Sciatic nerve (tissue), 2 donors: ENCODE measurements around the gene CNGA1. TPM values are rescaled to one million over a fixed set of nuclear protein-coding genes. Genes with fewer than 3 reads are reported as not detected.

Experiments
- ATAC-seq: fragments of 200-7000 bp; cut with Tn5 transposase; one replicate; pipeline ENCODE4 v1.9.1; 2020; ENCODE audit warnings: mild to moderate bottlenecking, moderate library complexity
- DNase-seq: peaks from one replicate; pipeline ENCODE4 v3.0.0-alpha.2; 2020; ENCODE audit warnings: low spot score
- intact Hi-C: fragments of 100-400 bp; cut with DNase I; formaldehyde crosslinking; loops from one replicate; pipeline ENCODE4 v1.14.2; 2022
- total RNA-seq: library from RNA; stranded (reverse); fragmentation: NEBNext Ultra II Directional; extraction: Animal tissue kit (Norgen Biotek cat#: 25700); gene quantifications from one replicate; pipeline ENCODE4 v1.2.1, GENCODE V29; 2021
- donor health status: DM: no; HTN: no; CAD: no.
- donor health status: DM: no; HTN: no; CAD: no.

CNGA1 gene
- 11.9 TPM for total RNA-seq

DNA sequence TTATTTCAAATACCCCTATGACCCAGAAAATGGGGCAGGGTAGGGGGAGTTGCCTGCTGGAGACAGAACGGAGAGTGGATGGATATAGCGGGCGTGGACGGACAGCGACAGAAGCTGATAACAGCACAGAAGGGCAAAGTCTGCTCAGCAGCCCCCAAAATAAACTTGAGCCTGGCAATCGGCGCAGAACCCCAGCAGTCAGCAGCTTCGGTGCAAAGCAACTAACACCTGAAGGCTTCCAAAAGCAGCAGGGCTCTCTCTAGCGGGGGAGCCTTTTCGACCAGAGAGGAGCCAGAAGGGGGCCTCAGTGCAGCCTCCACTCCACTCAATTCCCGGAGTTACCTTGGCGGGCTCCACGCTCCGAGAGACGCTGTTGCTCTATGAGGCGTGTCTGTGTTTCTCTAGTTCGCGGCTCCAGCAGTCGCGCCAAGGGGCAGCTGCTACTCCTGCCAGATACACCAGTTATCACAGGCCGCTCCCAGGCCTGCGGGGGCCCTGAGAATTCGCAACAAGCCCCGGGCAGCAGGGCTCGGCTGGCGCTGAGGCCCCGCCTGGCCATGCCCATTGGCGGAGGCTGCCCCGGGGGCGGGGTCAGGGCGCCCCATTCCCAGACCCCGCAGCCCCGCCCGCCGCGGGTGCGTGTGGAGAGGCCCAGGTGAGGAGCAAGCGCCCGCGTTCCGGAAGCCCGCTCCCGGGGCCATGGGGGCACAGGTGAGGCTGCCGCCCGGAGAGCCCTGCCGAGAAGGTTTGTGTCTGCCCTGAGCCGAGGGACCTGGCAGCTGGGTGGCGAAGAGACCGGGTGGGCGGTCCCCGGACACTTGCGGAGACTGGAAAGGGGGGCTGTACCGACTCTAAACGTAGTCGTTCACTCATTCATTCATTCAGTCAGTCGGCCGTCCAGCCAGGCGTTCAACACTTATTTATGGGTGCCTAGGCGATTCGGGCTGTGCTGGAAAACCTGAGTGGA is at the start of gene CNGA1, which contains the start of gene NIPAL1:
Gene CNGA1 (minus strand): TSS at position 541 of the 967 bp plus-strand sequence. CDS start 63,992 bp downstream, outside the sequence.
Gene NIPAL1 (plus strand): TSS at position 632 of the 967 bp plus-strand sequence. CDS start 68 bp downstream, at position 700.
- intact Hi-C loops, result loop anchor here (10.0 kb wide), 1 partner anchor 68 kb away; no protein-coding TSS in a partner anchor

DNA sequence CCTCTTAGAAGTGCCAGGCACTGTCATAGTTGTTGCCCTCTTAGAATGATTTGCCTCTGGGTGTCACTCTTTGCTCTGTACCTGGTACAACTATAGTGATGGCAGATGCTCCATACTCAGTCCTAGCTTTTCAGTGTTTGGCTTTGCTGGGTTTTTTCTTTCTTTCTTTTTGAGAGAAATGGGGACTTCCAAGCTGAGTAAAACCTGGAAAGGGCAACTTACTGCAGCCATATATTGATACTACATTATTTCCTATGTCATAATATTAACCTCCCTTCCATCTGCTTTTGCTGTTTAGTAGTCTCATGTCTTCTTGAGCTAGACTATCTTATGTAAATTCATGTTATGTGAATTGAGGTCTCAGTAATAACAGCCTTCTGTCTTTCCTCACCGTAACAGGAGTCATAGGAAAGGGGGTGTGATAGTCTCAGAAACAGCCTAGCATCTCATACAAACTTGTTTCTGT is 49.1 kb upstream of the CNGA1 start:
- DNase-seq, result no peak
- no peak for ATAC-seq
- intact Hi-C loops, result no loop called here

More for the DNA sequence above, at the start of gene CNGA1, which contains the start of gene NIPAL1:
- DNase-seq (peak; percentile 82), ATAC-seq (peak; percentile 94)

DNA sequence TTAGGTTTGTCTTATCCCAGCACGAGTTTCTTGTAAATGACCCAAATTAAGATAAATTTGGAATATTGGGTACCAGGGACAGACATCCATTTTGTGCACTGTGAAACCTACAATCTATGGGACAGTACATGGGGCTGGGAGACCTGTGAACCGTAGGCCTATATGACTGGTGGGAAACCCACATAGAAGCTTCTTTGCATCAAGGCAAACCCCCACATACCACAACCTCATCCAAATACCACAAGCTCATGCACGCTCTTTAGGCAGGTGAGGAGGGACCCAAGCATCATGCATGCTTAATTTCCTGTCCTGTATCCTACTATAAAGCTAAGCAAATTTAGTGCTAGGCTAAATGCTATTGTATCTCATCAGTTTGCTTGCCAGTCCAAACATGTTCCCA is 47.9 kb upstream of the CNGA1 start:
- ATAC-seq, result no peak
- intact Hi-C loops, result no loop called here
- no peak for DNase-seq

DNA sequence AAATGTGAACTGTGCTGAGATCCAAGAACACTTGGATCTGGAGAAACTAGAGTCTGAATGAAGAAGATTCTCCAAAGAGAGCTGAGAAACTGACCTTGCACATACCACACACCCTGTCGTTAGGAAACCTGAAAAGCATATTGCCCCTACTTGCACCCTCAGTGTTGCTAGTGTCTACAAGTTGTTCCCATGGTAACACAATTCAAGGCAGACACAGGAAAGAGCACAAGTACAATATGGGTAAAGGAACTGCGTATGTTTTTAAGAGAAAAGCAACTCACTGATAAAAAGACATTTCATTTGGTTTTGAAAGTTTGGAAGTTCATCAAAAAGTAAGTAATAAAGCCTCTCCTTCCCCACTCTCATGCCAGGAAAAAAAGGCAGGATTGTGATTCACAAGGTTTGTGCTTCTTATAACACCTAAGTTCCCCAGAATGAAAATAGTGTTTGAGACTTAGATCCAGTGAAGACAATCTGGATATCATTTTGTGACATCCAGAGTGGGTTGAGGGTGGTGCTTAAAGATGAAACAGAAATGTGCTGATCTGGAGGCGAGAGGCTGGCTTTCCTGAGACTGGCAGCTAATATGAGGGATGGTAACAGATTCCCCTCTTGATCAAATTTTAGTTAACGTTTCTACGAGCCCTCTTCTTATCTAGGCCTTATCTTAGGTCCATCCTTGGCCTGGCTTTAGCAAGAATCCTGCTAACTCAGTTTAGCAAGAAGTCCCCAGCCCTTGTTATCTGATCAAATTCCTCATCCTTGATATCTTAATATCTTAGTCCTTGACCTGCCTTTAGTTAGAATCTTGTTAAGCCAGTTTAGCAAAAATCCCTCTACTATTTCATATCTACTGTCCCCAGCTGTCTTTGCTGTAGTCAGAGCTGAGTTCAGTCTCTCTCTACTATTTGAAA is 42.4 kb upstream of the CNGA1 start:
- no peak for DNase-seq
- intact Hi-C loops, result no loop called here
- ATAC-seq, result no peak

DNA sequence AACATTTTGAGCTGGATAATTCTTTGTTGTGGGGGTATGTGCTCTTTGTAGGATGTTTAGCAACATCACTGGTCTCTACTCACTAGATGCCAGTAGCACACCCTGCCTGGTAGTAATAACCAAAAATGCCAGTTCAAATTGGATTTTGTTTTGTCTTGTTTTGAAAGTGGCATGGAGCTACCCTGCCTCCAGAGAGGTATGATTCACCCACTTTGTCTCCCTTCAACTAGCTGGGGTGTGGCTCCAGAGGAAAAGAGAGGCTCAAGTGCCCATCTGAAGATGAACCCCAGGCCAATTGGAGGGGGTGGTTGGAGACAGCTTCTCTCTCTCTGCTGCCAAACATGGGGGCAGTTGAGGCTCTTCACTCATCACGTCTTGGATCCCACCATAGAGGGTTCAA is 34.6 kb upstream of the CNGA1 start:
- intact Hi-C loops, result no loop called here
- no peak for DNase-seq
- ATAC-seq, result no peak

DNA sequence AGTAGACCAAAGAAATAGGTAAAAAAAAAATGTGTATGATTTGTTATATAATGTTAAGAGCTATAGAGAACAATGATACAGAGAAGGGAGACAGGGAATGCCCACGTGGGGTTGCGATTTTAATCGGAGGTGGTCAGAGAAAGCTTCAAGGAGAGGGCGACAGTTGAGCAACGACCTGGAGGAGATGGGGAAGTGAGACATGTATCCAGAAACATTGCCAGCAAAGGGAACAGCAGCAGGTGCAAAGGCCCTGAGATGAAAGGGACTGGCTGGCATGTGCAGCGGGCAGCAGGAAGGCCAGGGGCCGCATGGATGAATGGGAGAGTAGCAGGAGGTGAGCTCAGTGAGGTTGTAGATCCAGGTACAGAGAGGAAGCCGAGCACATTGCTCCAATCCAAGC is 33.0 kb upstream of the CNGA1 start:
- no peak for DNase-seq
- intact Hi-C loops, result no loop called here
- no peak for ATAC-seq

DNA sequence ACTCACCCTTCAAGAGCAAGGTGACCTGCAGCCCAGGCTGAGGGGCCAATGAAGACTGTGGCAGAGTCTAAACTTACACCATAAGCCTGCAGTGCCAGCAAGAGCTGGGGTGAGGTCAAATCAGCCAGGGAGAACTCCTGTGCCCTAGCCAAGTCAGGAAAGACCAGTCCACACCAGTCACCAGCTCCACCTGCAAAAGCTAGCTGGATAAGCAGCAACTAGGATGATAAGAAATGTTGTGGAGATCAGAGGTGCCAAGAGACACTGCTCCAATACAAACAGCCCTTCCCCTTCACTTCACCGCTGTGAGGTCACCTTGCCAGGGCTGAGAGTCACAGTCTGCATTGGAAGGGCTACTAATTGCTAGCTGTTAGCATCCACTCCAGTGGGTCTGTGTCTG is 31.4 kb upstream of the CNGA1 start:
- no peak for ATAC-seq
- no peak for DNase-seq
- intact Hi-C loops, result no loop called here

DNA sequence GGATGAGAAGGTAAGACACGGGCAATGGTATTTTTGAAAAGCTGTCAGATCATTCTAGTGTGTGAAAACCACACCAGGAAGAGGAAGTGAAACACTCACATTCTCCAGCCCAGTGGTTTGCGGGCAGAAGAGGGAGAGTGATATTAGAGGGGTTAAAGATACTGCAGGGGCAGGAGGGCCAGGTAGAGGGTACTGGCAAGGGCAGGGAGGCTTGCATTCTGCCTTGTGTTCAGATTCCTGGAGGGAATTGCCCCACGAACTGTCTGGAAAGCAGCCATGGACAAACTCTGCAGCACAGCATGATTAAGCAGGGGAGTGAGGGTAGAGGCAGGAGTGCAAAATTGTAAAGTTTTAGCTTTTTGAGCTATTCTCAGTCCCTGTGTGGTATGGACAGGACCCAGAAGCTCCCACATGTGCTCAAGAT is 31.0 kb upstream of the CNGA1 start:
- DNase-seq, result no peak
- peak; percentile 10 for ATAC-seq

DNA sequence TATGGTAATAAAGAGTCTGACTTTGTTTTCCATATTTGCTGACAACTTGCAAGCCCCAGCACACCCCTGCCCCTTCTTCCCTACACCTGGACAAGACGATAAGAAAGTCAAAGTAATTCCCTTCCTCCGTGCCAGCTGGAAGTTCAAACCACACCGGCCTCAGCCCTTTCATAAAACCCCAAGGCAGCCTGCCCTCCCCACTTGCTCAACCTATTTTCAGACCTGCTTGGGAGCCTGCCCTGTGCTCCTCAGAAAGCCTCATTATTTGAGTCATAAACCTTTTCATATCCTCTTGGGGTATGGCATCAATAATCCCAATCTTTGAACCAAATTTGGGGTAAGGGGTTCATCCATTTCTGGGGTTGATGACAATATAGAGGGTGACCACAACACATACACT is 29.6 kb upstream of the CNGA1 start:
- no peak for DNase-seq
- intact Hi-C loops, result no loop called here
- ATAC-seq, result no peak

More for the DNA sequence above, 31.0 kb upstream of the CNGA1 start:
- intact Hi-C loops, result no loop called here

DNA sequence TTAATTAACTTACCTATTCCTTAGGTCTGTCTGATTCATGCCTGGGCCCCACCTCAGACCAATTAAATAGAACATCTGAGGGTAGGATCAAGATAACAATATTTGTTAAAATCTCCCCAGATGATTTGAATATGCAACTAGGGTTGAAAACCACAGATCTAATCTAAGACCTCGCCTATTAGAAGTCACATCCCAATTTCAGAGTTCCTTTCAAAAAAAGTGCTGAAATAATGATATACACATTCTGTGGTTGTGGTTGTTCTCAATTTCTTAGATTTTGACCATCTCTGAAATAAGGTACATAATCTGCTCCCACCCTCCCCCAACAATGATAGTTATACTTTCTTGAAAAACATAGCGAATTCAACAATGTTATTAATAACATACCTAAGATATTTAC is 27.8 kb upstream of the CNGA1 start:
- no peak for ATAC-seq
- no peak for DNase-seq
- intact Hi-C loops, result no loop called here

DNA sequence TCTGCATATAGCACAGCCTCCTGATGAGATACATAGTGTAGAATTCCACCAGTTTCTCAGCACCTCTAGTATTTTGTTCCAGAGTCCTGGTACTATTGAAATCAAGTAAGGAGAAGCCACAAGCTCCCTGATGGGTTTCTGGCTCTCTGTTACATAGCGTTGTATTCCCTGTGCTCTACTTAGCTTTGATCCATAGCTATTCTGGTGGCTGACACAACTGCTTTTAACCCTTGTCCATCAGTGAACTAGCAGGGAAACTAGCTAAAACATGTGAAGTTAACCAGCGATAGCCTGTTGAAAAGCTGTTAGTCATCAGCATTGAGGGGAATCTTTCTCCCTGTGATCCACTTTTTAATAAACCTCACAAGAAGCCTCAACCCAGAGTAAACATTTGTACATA is 27.0 kb upstream of the CNGA1 start:
- intact Hi-C loops, result no loop called here
- ATAC-seq, result no peak
- no peak for DNase-seq

DNA sequence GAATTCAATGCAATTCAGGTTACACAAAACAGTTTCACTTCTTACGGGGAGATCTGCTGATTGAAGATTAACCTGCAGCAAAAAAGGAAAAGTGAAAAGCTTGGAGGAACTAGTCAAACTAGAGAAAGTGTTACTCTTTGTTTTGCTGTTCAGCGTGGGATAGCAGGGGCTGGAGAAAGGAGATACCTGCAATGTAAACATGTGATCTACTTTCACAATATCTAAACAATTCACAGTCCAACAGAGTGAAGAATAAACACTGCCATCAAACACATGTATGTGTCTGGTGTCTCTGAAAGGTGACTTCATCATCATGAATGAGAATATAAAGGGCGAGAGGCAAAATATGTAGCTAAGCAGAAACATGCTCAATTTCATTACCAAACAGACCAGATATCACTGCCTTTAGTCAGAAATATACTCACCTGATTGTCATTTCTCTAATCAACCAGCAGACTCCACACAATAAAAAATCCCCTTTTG is 26.5 kb upstream of the CNGA1 start:
- ATAC-seq (no peak), DNase-seq (no peak)
- intact Hi-C loops, result no loop called here

DNA sequence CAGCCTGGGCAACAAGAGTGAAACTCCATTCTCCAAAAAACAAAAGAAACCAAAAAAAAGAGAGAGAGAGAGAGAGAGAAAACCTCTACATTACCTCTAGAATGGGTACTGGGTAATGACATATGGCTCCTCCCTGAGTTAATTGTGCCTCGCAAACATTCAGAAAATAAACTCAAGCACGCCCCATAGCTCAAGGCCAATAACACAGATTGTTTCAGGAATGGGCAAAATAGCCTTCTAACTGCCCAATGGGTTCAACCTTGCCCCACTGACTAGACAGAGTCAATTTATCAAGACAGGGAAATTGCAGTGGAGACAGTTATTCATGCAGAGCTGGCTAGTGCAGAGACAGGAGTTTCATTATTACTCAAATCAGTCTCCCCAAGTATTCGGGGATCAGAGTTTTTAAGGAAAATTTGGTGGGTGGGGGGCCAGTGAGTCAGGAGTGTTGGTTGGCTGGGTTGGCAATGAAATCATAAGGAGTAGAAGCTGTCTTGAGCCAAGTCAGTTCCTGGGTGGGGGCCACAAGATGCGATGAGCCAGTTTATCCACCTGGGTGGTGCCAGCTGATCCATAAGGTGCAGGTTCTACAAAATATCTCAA is 25.2 kb upstream of the CNGA1 start:
- ATAC-seq (no peak), DNase-seq (no peak)
- intact Hi-C loops, result no loop called here

DNA sequence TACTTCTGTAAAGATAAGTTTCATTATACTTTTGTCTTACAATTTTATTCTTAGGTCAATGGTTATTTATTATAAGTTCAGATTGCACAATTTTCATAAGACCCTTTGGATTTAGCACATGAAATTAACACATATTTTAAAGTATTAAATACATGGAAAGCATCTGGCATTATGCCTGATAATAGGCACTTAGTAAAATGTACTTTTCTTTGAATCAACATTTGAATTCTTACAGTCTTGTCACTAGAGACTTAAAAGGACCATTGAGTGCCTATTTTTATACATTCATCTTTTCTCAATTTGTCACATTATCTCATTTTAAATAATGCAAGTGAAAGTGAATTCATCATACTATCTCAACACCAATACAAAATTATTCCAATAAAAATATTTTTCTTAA is 23.1 kb upstream of the CNGA1 start:
- DNase-seq (no peak), ATAC-seq (no peak)
- intact Hi-C loops, result no loop called here

DNA sequence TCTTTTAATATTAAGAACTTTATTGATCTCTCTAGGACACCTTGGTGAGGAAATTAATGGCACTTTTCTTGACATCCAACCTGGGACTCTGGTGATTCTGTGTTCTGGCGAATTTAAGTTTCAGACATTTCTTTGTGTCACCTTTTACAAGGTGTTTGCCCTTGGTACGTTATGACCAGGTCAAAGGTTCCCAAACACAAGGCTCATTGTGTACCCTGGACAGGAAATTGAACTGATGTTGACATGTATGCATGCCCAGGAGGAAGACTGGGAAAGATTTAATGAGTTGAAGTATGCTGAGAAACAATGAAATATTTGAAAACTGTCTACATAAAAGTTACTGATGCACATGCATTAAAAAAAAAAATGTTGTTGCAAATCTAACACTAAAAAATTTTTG is 22.2 kb upstream of the CNGA1 start:
- intact Hi-C loops, result no loop called here
- no peak for ATAC-seq
- no peak for DNase-seq

DNA sequence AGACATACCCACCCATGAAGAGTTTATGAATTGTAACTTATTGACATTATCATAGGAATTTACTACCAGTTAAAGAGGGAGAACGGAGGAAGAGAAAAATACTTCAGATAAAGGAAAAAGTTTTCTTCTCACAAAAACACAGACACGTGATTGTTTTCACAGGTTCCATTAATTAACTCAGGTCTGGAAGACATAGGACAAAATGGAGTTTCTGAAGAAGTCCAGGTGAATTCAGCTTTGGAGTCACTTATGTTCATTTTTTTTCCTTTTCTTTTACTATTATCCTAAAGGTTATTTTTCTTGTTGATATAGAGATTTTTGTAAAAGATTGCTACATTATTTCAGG is 20.6 kb upstream of the CNGA1 start:
- ATAC-seq (no peak), DNase-seq (no peak)
- intact Hi-C loops, result no loop called here

DNA sequence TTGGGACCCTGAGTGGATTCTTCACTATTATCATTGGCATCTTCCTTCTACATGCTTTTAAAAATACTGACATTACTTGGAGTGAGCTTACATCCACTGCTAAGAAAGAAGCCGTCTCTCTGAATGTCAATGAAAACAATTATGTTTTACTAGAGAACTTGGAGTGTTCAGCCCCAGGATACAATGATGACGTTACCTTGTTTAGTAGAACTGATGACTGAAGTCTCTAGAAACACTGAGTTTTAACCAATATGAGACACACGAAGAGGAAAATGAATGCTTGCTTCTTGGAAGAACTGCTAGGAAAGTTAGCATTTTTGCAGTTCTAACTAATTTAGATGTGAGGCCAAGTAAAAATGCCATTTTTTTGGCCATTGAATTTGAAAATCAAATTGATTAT is 19.5 kb upstream of the CNGA1 start:
- DNase-seq (no peak), ATAC-seq (no peak)
- intact Hi-C loops, result no loop called here

DNA sequence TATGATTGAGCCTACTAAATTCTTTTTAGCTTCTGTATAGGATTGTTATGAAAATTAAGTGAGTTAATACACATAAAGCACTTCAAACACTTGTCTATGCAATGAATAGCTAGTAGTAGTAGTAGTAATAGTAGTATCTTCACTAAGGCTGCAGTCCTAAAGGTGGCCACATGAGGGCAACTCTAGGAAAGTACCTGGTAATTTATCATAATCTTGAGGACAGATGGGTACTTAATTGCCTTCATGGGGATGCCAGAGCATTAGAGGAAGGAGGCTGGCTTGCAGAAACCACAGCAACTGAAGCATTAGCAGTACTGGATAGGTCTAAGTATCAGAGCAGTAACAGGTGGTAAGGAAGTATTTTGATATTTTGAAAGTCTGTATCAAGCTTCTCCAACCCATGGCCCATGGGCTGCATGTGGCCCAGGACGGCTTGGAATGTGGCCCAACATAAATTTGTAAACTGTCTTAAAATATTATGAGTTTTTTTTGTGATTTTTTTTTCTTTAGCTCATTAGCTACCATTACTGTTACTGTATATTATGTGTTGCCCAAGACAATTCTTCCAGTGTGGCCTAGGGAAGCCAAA is 17.4 kb upstream of the CNGA1 start:
- DNase-seq (no peak), ATAC-seq (no peak)
- intact Hi-C loops, result no loop called here

DNA sequence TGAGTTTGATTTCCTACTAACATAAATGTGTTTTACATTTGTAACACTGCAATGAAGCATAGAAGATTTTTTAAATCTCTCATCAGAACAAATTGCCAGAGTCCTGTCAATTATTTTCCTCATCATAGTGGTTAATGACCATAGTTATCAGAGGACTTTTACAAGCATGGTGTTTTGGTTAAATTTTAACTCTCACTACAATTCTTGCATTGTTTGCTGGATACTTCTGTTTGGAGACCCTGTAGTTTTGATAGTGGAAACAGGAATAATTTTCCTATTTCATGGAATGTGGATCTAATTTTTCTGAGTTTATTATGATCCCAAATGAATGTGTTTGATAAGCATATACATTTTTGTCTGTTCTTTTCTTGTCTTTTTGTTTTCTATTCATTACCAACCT is 16.9 kb upstream of the CNGA1 start:
- no peak for ATAC-seq
- intact Hi-C loops, result no loop called here

More for the DNA sequence above, 16.9 kb upstream of the CNGA1 start:
- DNase-seq, result no peak
